ENCODE measurements around the gene GDPD5. TPM values are rescaled to one million over a fixed set of nuclear protein-coding genes. Genes with fewer than 3 reads are reported as not detected.

GDPD5 gene
- total RNA-seq, 1 experiment from 2014 or later: 7.8 TPM

DNA sequence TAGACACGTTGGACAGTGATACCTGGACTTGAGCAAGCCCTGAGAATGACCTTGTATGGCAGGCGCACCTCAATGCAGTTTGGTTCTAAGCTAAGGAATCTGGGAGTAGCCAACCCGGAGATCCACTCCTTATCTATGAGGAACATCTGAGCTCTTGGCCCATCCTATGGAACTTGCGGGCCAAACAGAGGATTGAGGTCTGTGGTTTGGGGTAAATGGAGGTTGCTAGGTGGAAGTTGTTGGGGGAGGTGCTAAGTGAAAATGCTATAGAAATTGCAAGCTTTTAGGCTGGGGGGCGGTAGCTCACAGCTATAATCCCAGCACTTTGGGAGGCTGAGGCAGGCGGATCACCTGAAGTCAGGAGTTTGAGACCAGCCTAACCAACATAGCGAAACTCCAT lies 8.9 kb downstream of the GDPD5 start:
- Histone ChIP-seq H3K79me1 (ENCODE audit: insufficient read depth, low read depth, low read length, poor library complexity, severe bottlenecking) (no peaks in the 10 kb centered on the region), H3K79me2 (ENCODE audit: insufficient read depth, low read length) (no peaks in the 10 kb centered on the region), H3K4me2 (ENCODE audit: insufficient read depth, insufficient read length, low read length) (no peak overlapping the region), H3K4me1 (ENCODE audit: insufficient read depth, low read length) (no peaks in the 10 kb centered on the region), H3K23me2 (ENCODE audit: insufficient read length, low read depth, low read length, poor library complexity, severe bottlenecking) (no peaks in the 10 kb centered on the region), H2BK5ac (ENCODE audit: insufficient read length, low read length) (no peak overlapping the region), H2BK120ac (ENCODE audit: low read depth, low read length, poor library complexity, severe bottlenecking) (no peak overlapping the region), H4K20me1 (ENCODE audit: control insufficient read depth, insufficient read depth, insufficient read length) (no peaks in the 10 kb centered on the region), H4K91ac (ENCODE audit: insufficient read length, low read depth, low read length) (no peak overlapping the region), H3K9ac (ENCODE audit: extremely low read depth, insufficient read length, low read length) (no peak overlapping the region), H2AK5ac (ENCODE audit: insufficient read length, low read length) (no peak overlapping the region), H2BK15ac (ENCODE audit: low read depth, low read length) (no peak overlapping the region), H3K9me3 (ENCODE audit: control insufficient read depth, low read depth, low read length) (no peaks in the 10 kb centered on the region), H3T11ph (ENCODE audit: low read length) (no peak overlapping the region), H3K27ac (ENCODE audit: insufficient read length, low read depth, low read length) (no peak overlapping the region), H2BK20ac (ENCODE audit: low read depth, low read length, poor library complexity, severe bottlenecking) (no peak overlapping the region), H2AFZ (ENCODE audit: low read length) (no peak overlapping the region), H4K5ac (ENCODE audit: insufficient read length, low read depth, low read length) (no peak overlapping the region), H3K14ac (ENCODE audit: insufficient read depth, low read length) (no peak overlapping the region), H3K4ac (ENCODE audit: low read depth, low read length) (no peak overlapping the region), H3K18ac (ENCODE audit: insufficient read length, low read depth, low read length) (no peak overlapping the region), H3K56ac (ENCODE audit: insufficient read length, low read depth, low read length) (no peak overlapping the region), H2BK12ac (ENCODE audit: insufficient read length, low read depth, low read length) (no peak overlapping the region), H3K23ac (ENCODE audit: insufficient read length, low read depth, low read length) (no peak overlapping the region), H3K27me3 (ENCODE audit: insufficient read depth, low read length) (no peaks in the 10 kb centered on the region), H4K8ac (replicated peaks; ENCODE audit: insufficient read length, low read depth, low read length) (no peak overlapping the region)
- TF ChIP-seq, protein P1, sequence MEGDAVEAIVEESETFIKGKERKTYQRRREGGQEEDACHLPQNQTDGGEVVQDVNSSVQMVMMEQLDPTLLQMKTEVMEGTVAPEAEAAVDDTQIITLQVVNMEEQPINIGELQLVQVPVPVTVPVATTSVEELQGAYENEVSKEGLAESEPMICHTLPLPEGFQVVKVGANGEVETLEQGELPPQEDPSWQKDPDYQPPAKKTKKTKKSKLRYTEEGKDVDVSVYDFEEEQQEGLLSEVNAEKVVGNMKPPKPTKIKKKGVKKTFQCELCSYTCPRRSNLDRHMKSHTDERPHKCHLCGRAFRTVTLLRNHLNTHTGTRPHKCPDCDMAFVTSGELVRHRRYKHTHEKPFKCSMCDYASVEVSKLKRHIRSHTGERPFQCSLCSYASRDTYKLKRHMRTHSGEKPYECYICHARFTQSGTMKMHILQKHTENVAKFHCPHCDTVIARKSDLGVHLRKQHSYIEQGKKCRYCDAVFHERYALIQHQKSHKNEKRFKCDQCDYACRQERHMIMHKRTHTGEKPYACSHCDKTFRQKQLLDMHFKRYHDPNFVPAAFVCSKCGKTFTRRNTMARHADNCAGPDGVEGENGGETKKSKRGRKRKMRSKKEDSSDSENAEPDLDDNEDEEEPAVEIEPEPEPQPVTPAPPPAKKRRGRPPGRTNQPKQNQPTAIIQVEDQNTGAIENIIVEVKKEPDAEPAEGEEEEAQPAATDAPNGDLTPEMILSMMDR (conservative IDR thresholded peaks at IDR 0.05): no peak
- no peak overlapping the region for H3K4me3 Mint-ChIP-seq
- no peaks in the 10 kb centered on the region; a peak in 1 of 5 replicates for H3K9me3 Mint-ChIP-seq
- peaks cover 4% of the 10 kb centered on the region; the same call in 1 of the 2 replicates for H3K27me3 Mint-ChIP-seq (ENCODE audit: low read depth)
- no peak overlapping the region for H3K27ac Mint-ChIP-seq
- H3K4me1 Mint-ChIP-seq: peaks cover 12 to 19% of the 10 kb centered on the region in 2 experiments
- whole genome bisulfite sequencing (ENCODE audit: extremely low coverage, insufficient read length, low lambda C conversion rate): no CpG with 5 or more reads among the region's 7 CpGs
- DNase-seq: no peak
- H3K36me3 Mint-ChIP-seq (ENCODE audit: insufficient read depth in 1 of 3, low read depth in 3 of 3): no peaks in the 10 kb centered on the region
